ENCODE results near the gene DYNLT3.

DYNLT3 gene, protein sequence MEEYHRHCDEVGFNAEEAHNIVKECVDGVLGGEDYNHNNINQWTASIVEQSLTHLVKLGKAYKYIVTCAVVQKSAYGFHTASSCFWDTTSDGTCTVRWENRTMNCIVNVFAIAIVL

DNA sequence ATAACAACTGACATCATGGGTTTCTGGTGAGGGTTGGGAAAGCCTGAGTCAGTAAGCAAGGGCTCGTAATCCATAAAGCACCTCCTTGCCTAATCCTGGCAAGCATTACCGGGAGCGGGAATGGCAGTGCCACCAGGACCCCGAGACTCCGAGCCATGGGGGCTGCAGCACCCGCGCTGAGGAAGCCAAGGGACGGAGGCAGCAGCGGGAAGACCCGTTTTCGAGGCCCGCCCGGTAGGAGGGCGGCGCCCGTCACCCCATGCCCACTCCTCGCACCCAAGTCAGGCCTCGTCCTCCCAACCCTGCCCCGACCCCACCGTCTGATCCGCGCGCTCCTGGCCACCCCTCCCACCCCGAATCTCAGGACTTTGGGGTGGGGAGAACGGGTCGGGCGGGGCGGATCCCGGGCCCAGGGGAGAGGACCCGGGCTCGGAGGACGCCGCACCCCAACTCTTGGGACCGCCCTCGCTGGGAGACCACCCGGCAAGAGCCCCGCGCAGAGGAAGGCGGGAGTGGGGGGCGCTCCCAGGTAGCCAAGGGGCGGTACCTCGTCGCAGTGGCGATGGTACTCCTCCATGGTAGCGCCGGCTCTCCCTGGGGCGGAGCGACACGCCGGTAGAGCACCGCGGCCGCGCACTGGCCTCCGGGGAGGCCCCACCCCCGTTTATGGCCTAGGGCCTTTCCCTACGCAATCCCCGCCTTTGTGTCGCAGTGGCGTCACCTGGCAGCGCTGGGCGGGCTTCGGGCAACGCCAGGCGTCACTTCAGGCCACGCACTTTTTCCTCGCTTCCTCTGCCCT, at the start of gene DYNLT3:
Gene DYNLT3 (minus strand): TSS at position 638 of the 799 bp plus-strand sequence. CDS start 61 bp downstream, at position 577.
- peak; percentile 38 to 60 (median 42) for DNase-seq (ENCODE audit: low read depth in 3 of 3, low spot score in 1 of 3)

DNA sequence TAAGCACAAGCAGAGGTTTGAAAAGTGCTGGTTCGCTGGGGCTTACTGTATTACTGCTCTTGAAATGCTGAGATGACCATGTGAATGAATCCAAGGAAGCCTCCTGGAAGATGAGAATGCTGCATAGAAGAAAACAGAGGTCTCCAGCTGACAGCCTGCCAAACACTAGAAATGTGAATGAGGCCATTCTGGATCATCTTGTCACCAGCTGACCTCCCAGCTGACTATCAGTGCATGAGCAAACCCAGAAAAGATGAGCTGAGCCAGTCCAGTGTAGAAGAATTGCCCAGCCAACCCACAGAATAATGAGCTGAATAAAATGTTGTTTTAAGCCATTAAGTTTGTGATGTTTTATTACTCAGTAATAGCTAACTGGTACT, 49.1 kb upstream of the DYNLT3 start:
- DNase-seq (ENCODE audit: low read depth in 3 of 3, low spot score in 1 of 3) = no peak

DNA sequence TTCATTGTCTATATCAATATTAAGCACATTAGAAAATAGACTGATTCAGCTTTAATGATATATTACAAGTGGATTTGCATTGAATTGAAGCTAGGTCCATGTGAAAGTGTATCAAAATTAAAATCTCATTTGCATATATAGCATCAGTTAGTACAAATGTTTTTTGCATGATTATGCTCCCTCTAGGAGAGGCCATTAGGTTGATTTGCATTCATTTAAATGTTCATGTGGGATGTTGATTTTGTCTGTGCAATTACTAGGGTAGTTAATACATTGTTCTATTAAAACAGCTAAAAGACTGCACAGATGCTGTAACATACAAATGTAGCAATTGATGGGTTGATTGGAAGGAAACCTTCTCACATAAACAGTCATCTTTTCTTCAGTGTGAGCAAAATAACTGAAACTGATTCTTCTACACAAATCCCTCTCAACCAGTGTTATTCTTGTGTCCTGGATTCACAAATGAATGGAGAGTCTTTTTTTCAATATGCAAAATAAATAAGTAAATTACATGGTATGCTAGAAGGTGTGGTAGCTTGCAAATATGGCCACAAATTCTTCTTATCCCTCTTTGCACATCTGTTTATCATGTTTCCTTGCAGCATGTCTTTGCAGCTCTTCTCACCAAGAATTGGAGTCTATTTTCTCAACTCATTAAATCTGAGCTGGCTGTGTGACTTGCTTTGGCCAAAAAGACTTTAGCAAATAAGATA, 48.6 kb upstream of the DYNLT3 start:
- DNase-seq (ENCODE audit: low read depth in 3 of 3, low spot score in 1 of 3) = no peak

DNA sequence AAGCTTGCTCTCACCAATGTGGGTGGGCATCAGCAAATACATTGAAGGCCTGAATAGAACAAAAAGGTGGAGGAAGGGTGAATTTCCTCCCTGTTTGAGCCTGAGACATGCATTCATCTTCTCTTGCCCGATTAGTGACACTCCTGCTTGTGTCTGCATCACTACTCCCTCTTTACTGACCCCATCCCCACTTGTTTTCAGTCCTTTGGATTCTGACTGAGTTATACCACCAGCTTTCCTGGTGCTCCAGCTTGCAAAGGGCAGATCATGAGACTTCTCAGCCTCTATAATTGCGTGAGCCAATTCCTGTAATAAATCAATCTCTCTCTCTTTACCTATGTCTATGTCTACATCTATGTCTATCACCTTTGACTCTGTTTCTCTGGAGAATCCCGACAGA, 47.4 kb upstream of the DYNLT3 start:
- DNase-seq (ENCODE audit: low read depth in 3 of 3, low spot score in 1 of 3) = no peak

DNA sequence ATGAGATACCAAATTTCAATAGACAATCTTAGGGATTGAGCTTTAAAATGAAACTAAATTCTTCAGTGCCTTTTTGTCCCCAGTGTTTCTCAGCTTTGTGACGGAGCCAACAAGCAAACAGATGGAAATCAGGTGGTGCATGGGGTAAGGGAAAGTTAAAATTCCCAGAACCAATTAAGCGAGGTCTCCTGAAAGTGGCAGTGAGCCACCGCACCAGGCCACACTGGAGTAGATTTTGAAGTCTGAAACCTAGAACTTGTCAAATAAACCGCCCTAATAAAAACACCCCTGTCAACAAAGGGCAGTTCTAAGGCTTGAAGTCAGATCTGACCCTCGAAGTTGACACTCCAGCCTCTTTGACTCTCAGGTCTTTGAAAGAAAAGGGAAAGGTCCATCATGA, 40.6 kb upstream of the DYNLT3 start:
- DNase-seq (ENCODE audit: low read depth in 3 of 3, low spot score in 1 of 3) = no peak

DNA sequence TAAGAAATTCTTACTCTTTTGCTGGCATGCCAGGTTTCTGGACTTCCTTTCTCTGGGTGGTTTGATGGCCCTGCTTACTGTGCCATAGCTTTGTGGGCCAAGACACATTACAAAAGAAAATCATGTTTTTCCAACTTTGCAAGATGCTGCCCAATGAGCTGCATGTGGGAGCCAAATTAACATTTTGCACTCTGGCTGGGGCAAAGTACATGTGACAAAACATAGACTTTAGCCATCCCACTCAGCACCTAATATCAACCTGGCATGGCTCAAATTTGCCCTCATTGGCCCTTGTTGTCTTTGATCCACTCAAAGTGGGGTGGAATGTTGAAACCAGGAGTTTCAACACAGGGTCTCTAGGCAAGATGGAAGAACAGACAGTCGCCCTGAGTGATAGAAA, 40.0 kb upstream of the DYNLT3 start:
- no peak for DNase-seq (ENCODE audit: low read depth in 3 of 3, low spot score in 1 of 3)

DNA sequence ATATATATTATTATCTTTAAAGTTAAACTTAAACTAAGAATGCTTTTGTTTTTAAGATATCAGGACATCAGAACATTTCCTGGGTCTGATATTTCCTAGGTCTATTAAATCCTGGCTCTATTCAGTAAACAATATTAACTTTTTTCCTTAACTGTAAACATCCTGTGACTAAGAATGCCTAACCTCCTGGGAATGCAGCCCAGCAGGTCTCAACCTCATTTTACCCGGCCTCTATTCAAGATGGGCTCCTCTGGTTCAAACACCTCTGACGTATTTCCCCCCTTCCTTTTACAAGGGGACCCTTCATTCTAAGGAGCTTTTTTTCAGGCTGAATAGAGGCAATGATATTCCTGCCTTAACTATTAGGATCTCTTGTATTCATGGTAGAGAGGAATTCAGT, 35.8 kb upstream of the DYNLT3 start:
- DNase-seq (ENCODE audit: low read depth in 3 of 3, low spot score in 1 of 3) = no peak

DNA sequence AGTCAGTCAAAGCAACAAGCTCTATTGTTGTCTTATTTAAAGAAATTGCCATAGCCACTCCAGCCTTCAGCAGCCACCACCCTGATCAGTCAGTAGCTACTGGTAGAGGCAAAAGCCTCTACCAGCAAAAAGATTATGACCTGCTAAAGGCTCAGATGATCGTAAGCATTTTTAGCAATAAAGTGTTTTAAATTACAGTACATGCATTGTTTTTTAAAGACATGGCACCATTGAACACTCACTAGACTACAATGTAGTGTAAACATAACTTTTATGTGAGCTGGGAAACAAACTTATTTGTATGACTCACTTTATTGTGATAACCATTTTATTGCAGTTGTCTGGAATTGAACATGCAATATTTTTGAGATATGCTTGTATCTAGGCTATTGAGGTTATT, 32.3 kb upstream of the DYNLT3 start:
- no peak for DNase-seq (ENCODE audit: low read depth in 3 of 3, low spot score in 1 of 3)

DNA sequence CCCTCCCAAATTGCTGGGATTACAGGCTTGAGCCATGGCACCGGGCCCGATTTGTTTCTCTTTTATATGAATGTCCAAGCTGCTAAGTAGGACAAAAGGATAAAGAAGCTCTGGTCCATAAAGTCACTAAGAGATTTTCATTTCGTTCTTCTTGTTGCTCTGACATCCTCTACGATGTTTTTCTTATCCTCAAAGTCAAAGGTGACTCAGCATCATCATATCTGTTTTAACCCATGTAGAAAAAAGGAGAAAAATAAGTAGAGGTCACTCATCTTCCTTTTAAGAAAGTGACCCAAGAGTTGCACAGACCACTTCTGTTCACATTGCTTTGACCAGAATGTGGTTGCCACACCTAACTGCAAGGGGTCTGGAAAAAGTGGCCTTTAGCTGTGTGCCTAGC, 29.3 kb upstream of the DYNLT3 start:
- DNase-seq (ENCODE audit: low read depth in 3 of 3, low spot score in 1 of 3) = no peak

DNA sequence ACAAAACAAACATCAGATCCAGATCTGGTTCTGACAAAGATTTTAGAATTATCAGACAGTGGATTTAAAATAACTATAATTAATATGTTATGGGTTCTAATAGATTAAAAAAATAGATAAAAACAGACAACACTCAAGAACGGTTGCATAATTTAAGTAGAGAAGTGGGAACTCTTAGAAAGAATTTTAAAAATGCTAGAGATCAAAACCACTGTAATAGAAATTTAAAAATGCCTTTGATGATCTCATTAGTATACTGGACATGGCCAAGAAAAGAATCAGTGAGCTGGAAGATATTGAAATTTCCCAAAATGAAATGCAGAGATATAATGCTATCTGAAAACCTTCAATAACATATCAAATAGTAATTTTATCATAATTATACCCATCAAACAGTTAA, 28.3 kb upstream of the DYNLT3 start:
- no peak for DNase-seq (ENCODE audit: low read depth in 3 of 3, low spot score in 1 of 3)

DNA sequence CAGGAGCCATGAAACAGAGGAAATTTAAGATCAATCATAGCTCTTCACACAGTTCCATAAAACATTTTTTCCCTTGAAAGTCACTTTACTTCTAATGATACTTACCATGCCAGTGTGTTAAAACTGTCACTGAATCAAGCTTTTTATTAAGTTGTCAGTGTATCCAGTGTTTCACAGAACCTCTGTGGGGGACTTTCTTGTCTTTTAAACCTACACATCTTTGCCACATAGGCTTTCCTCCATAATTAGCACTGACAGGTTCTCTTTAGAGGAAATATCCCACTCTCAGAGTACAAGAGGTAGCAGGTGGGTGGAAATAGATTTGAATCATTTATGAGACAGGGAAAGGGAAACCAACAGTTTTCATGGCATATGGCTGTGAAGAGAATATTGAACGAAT, 25.8 kb upstream of the DYNLT3 start:
- DNase-seq (ENCODE audit: low read depth in 3 of 3, low spot score in 1 of 3) = no peak

DNA sequence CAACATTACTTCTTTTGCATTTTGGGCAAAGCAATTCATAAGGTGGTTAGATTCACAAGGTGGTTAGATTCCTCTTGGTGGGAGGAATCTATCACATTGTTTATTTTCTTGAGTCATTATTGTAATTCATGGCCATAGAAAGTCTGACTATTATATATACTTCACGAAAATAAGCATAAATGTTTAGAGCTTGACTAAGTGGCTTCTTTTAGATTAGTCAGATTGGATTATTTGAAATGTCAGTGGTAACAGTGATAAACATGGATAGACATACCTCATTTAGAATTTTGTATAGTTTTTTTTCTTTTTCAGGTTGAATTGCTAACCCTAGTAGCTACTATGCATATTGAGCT, 24.9 kb upstream of the DYNLT3 start:
- no peak for DNase-seq (ENCODE audit: low read depth in 3 of 3, low spot score in 1 of 3)

DNA sequence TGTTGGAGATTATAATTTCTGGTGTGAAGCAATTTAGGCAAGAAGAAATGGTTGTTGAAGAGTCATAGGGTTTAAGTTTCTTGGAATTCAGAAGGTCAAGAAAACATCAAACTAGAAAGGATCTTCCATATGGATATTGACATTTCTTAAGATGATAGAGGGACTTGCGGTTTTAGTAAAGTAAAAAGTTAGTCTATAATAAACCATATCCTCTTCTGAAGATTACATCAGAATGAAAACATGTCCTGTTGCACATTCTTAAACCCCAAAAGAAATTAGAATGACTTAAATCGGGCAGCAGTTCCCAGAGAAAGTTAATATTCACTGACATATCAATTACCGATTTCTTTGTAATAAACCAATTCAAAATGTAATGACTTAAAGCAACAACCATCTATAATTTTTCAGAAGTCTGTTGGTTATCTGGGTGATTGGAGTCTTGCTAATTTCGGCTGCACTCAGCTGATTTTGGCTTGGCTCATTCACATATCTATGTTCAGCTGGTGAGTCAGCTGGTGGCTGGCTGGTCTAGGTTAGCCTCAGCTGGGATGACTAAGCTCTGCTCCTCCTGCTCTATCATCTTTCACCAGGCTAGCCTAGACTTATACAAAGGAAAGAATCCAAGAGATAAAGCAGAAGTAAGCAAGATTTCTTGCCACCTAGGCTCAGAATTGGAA, 24.4 kb upstream of the DYNLT3 start:
- DNase-seq (ENCODE audit: low read depth in 3 of 3, low spot score in 1 of 3) = no peak

DNA sequence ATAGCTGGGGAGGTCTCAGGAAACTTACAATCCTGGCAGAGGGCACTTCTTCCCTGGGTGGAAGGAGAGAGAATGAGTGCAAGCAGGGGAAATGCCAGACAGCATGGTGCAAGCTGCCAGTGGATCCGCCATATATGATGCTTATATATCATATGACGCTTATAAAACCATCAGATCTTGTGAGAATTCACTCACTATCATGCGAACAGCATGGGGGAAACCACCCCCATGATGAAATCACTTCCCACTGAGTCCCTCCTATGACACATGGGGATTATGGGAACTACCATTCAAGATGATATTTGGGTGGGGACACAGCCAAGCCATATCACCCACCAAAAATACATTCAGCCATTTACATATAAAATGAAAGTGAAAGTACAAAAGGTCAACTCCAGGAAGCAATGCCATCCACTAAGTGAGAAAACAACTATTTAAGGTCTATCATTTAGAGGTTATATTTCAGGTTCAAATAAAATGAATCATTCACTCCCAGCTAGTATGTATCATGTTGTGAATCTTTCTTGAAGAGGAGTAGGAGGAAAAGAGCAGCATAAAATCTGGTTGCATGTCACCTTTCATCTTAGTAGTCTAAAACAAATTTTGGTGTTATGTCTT, 20.3 kb upstream of the DYNLT3 start:
- no peak for DNase-seq (ENCODE audit: low read depth in 3 of 3, low spot score in 1 of 3)

DNA sequence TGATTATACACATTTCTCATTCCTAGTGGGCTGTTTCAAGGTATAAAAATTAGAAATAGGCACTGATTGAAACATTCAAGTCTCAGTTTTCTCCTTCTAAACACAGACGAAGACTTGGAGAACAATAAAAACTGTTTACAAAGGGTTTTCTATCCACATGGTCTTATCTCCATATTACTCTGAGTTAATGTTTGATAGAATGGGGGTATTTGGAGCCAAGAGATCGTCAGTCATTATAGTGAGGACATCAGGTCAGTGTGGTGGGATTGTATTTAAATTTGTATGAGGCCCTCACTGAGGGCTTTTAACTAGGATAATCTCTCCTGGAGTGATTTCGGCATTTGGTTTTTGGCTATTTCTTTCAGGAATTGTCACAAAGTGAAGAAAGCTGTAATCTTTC, 16.4 kb upstream of the DYNLT3 start:
- DNase-seq (ENCODE audit: low read depth in 3 of 3, low spot score in 1 of 3) = no peak

DNA sequence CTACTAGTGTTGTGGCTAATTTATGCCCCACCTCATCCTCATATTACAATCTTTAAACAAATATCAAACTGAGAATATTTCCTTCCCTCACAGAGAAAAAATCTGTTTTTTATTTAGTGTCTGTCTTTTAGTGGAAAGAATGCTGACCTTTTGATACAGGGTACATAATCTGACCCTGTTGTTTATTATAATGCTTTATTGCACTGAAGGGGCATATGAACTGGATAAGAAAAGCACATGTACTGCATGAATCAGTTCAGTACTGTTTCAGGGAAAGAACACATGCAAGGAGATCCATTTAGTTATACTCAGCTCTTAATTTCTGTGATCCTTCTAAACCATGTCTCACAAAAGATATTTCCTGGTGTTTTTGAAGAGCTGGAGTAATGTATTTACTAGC, 15.5 kb upstream of the DYNLT3 start:
- no peak for DNase-seq (ENCODE audit: low read depth in 3 of 3, low spot score in 1 of 3)

DNA sequence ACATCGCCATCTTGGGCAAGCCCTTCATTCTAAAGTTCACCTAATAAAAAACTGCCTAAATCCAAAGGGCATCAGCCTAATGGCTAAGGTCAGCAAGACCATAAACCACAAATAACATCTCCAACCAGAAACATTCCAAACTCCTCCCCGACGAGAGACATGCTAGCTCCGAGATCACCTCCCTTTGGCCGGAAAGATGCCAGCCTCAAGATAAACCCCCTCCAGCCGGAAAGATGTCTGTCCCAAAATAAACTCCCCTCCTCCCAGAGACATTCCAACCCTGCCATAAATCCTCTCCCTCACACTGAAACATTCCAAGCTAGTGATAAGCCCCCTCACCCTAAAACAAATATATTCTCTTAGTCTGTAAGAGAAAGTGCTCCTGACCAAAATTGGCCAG, 13.3 kb upstream of the DYNLT3 start:
- DNase-seq (ENCODE audit: low read depth in 3 of 3, low spot score in 1 of 3) = no peak

DNA sequence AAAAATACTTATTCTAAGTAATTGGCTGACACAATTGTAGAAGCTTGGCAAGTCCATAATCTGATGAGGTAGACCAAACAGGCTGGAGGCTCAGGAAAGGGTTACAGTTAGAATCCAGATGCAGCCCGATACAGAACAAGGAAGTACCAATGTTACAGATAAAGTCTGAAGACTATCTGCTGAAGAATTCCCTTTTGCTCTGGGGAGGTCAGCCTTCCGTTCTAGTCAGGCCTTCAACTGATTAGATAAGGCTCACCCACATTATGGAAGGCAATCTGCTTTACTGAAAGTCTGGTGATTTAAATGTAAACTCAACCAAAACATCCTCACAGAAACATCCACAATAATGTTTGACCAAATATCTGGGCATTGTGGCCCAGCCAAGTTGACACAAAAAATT, 7.4 kb upstream of the DYNLT3 start:
- DNase-seq (ENCODE audit: low read depth in 3 of 3, low spot score in 1 of 3) = no peak

DNA sequence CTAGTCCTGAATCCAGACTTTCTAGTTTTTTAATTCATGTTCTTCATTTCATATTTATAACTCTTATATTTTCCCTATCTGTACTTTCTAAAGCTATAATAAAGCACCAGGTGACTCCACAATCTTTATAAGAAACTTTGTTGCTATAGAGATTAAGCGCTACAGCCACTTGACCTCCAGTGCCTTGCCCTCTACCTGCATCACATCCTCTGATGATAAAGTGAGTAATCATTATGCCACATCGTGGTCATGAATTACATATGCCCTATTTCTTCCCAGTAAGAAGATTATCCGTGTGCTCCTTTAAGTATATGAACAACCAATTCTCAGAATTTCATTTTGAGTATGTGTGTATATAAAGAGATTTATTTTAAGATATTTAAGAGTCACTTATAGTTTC, 6.8 kb upstream of the DYNLT3 start:
- DNase-seq (ENCODE audit: low read depth in 3 of 3, low spot score in 1 of 3) = no peak

DNA sequence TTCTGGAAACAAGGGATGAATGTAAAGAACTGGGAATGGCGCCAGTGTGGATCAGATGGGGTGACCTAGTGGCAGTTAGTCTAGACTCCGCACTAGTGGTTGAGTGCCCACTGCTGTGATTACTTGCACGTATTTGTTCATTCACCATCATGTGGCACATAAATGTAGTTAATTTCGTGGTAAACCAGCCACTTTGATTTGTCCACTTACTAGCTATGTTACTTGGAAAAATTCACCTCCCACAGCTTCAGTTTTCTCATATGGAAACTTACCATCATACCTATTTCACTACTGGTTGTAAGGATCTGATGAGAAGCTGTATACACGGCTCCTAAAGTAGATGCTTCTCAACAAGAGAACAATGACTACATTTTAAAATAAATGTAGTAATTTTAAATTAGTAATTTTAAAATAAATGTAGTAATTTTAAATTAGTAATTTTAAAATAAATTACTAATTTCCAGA, 394 bp upstream of the DYNLT3 start:
- no peak for DNase-seq (ENCODE audit: low read depth in 3 of 3, low spot score in 1 of 3)

DNA sequence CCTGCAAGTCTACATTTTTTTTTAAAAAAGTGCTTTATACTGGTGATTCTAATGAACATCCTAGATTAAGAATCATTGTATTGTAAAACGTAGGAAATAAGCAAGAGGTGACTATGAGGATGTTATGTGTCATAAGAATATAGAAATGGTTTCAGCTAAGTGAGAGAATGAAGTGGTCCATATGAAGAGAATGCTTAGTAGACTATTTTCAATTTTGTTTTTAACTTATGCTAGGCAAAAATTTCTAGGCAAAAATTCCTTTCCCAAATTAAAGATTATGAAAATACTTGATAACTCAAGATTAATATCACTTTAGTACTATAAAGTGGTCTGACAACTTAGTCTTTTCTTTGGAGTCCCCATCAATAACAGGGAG, 825 bp downstream of the DYNLT3 start:
- DNase-seq (ENCODE audit: low read depth in 3 of 3, low spot score in 1 of 3) = no peak

DNA sequence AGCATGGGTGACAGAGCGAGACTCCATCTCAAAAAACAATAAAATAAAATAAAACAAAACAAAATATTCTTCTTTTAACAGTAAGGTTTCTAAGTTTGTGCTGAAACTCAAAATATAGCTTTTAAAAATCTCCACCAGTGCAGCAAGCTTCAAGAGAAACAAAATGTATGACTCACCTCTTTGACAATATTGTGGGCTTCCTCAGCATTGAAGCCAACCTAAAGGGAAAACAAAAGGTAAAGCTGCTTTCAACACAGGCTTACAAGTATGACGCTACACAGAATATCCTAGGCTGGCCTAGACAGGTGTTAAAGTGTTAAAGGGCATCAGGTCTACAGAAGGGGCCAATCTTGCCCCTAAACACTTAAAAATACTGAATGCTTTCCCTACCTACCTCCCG, 1.2 kb downstream of the DYNLT3 start:
- no peak for DNase-seq (ENCODE audit: low read depth in 3 of 3, low spot score in 1 of 3)
